PFSK-1 (cell line): ENCODE measurements around the gene SRPX.

Experiments
- FOXP2 ChIP-seq: optimal IDR thresholded peaks from 2 replicates; pipeline ENCODE3; 2011; ENCODE audit warnings: borderline replicate concordance, control low read depth, inconsistent platforms; ENCODE audit not compliant: insufficient read depth; ENCODE audit errors: extremely low read length, extremely low read depth
- POLR2AphosphoS5 ChIP-seq: IDR thresholded peaks from 2 replicates; pipeline ENCODE4 v1.6.1; 2012; ENCODE audit warnings: low read depth, mild to moderate bottlenecking, control low read depth, low read length, moderate library complexity
- REST ChIP-seq, 2 experiments: IDR thresholded peaks; 2 replicates each; pipeline versions ENCODE4 v1.6.1 to v1.8.0; 2011 to 2012; ENCODE audit warnings: low read depth in 2 of 2, low read length in 2 of 2, control low read depth in 1 of 2, inconsistent platforms in 1 of 2, mild to moderate bottlenecking in 1 of 2, moderate library complexity in 1 of 2; ENCODE audit not compliant: insufficient read depth in 1 of 2
- SIN3A ChIP-seq: IDR thresholded peaks from 2 replicates; pipeline ENCODE4 v1.6.1; 2012; ENCODE audit warnings: mild to moderate bottlenecking, low read length, moderate library complexity, borderline replicate concordance; ENCODE audit not compliant: insufficient read depth
- TAF1 ChIP-seq: IDR thresholded peaks from 2 replicates; pipeline ENCODE4 v1.6.1; 2012; ENCODE audit warnings: low read length, control low read depth, borderline replicate concordance; ENCODE audit not compliant: insufficient read depth

The SRPX gene

GRCh38 chrX:38165023-38165422 lies 55.6 kb downstream of the SRPX start:
- TF ChIP-seq FOXP2 (no peak), SIN3A (no peak), REST (IDR thresholded peaks at IDR 0.05; ENCODE audit: insufficient read depth in 1 of 2, low read depth in 2 of 2, low read length in 2 of 2) (no peak), POLR2AphosphoS5 (no peak), TAF1 (no peak)

- TF ChIP-seq SIN3A (no peak), FOXP2 (no peak), REST (IDR thresholded peaks at IDR 0.05; ENCODE audit: insufficient read depth in 1 of 2, low read depth in 2 of 2, low read length in 2 of 2) (no peak), POLR2AphosphoS5 (no peak), TAF1 (no peak)
Observed at GRCh38 chrX:38163193-38163592, 57.5 kb downstream of the SRPX start.

- TF ChIP-seq TAF1, result no peak
- TF ChIP-seq FOXP2, result no peak
- no peak for TF ChIP-seq REST (IDR thresholded peaks at IDR 0.05; ENCODE audit: insufficient read depth in 1 of 2, low read depth in 2 of 2, low read length in 2 of 2)
- TF ChIP-seq POLR2AphosphoS5, result no peak
- TF ChIP-seq SIN3A, result no peak
Observed at GRCh38 chrX:38156838-38157237, 63.8 kb downstream of the SRPX start.

GRCh38 chrX:38154818-38155217 lies 65.9 kb downstream of the SRPX start:
- no peak for TF ChIP-seq POLR2AphosphoS5
- no peak for TF ChIP-seq TAF1
- no peak for TF ChIP-seq REST (IDR thresholded peaks at IDR 0.05; ENCODE audit: insufficient read depth in 1 of 2, low read depth in 2 of 2, low read length in 2 of 2)
- TF ChIP-seq FOXP2, result no peak
- no peak for TF ChIP-seq SIN3A

GRCh38 chrX:38154340-38154739 lies 66.3 kb downstream of the SRPX start:
- TF ChIP-seq SIN3A (no peak), FOXP2 (no peak), REST (IDR thresholded peaks at IDR 0.05; ENCODE audit: insufficient read depth in 1 of 2, low read depth in 2 of 2, low read length in 2 of 2) (no peak), TAF1 (no peak), POLR2AphosphoS5 (no peak)
